Lung (tissue), 12 donors: ENCODE results near the gene MAP3K1. TPM values are rescaled to one million over a fixed set of nuclear protein-coding genes. Genes with fewer than 3 reads are reported as not detected.

Source experiments
- ATAC-seq: fragments of 200-7000 bp; cut with Tn5 transposase; one replicate; pipeline ENCODE4 v1.9.1; 2020; ENCODE audit warnings: moderate number of reproducible peaks; ENCODE audit not compliant: insufficient read depth, low FRiP score
- DNase-seq, 3 donors: peaks; one replicate each; pipeline ENCODE4 v3.0.0-alpha.2; 2013 to 2017
- H3K27ac ChIP-seq, 2 donors: one replicate each; pipeline ENCODE4 v1.5.1; 2013; ENCODE audit warnings: mild to moderate bottlenecking in 2 of 2, moderate library complexity in 2 of 2, control low read depth in 1 of 2, inconsistent platforms in 1 of 2, low read depth in 1 of 2, low read length in 1 of 2
- H3K27me3 ChIP-seq, 3 donors: one replicate each; pipeline ENCODE4 v1.5.1; 2013; ENCODE audit warnings: low read length in 2 of 3; ENCODE audit not compliant: control insufficient read depth in 3 of 3, insufficient read depth in 3 of 3
- H3K36me3 ChIP-seq, 4 donors: one replicate each; pipeline ENCODE4 v1.5.1; 2013; ENCODE audit warnings: low read length in 4 of 4, mild to moderate bottlenecking in 1 of 4, moderate library complexity in 1 of 4; ENCODE audit not compliant: control insufficient read depth in 4 of 4, insufficient read depth in 4 of 4
- H3K4me1 ChIP-seq, 5 donors: one replicate each; pipeline ENCODE4 v1.5.1; 2013; ENCODE audit warnings: low read length in 5 of 5, mild to moderate bottlenecking in 2 of 5, moderate library complexity in 1 of 5; ENCODE audit not compliant: control insufficient read depth in 5 of 5, insufficient read depth in 5 of 5
- H3K4me3 ChIP-seq: one replicate; pipeline ENCODE4 v1.5.1; 2013; ENCODE audit warnings: mild to moderate bottlenecking, control low read depth, moderate library complexity
- H3K9ac ChIP-seq, 2 donors: one replicate each; pipeline ENCODE4 v1.5.1; 2013; ENCODE audit warnings: low read length in 2 of 2, control low read depth in 1 of 2; ENCODE audit not compliant: insufficient read depth in 1 of 2
- H3K9me3 ChIP-seq, 4 donors: one replicate each; pipeline ENCODE4 v1.5.1; 2013; ENCODE audit warnings: low read length in 3 of 4, mild to moderate bottlenecking in 1 of 4, moderate library complexity in 1 of 4; ENCODE audit not compliant: control insufficient read depth in 4 of 4, insufficient read depth in 3 of 4
- WGBS, 2 donors: extraction: QIAGEN DNeasy Blood & Tissue Kit; methylation state at CpG; one replicate each; pipeline ENCODE4 v1.1.7; 2013; 5-methylcytosine and 5-hydroxymethylcytosine counted together
- polyA plus RNA-seq, 2 donors: library from polyadenylated mRNA; stranded (reverse); fragments of 200-250 nt; gene quantifications; one replicate each; pipeline ENCODE4 v1.2.1, GENCODE V29; 2013
- total RNA-seq, 2 donors: library from RNA; depleted of rRNA in 1 of 2; stranded (reverse); fragments of >200 nt in 1 of 2; gene quantifications; one replicate each; pipeline ENCODE4 v1.2.1, GENCODE V29; 2014 to 2021
- TF ChIP-seq, protein P1 (sequence below): IDR thresholded peaks from 2 replicates; pipeline ENCODE4 v1.5.1; 2012; ENCODE audit warnings: mild to moderate bottlenecking; ENCODE audit errors: control extremely low read depth, extremely low read depth
- donor health status: control.
- donor health status: control.
- donor health status: Bipolar disorder and iron deficiency.
- donor health status: healthy.
- donor health status: DM: yes; HTN: yes; CAD: no.

The MAP3K1 gene
- total and polyA plus RNA-seq, 4 donors, result 7.7 to 55.2 (median 16.0) TPM

DNA sequence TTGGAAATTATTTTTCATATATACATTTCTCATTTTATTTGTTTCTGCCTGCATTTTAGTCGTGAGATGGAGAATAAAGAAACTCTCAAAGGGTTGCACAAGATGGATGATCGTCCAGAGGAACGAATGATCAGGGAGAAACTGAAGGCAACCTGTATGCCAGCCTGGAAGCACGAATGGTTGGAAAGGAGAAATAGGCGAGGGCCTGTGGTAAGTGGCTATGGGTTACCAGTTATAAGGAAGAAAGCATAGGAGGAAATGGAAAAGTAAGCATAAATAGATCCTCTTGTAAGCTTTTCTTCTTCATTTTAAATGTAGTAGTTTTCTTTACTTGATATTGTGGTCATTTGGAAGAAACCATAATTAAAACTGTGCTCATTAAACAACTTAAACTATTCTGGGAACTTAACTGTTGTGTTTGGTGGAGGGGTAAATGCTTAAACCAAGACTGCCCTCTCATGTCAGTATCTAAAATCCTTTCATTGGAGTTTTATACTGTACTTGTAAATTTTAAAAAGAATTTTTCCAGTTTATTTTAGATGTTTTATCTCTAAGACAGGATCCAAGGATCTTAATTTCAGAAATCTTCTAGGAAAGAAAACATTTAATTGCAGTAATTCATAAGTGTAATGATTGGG is 41.3 kb downstream of the MAP3K1 start:
- Histone ChIP-seq H3K9me3 (no peaks in the 10 kb centered on the region), H3K4me3 (no peak overlapping the region), H3K36me3 (peaks cover 0 to 12% (median 5%) of the 10 kb centered on the region in 4 donors), H3K27me3 (no peaks in the 10 kb centered on the region), H3K27ac (no peak overlapping the region), H3K9ac (no peak overlapping the region), H3K4me1 (peaks cover 1 to 44% (median 16%) of the 10 kb centered on the region in 5 donors)
- WGBS, 2 donors, result 46 to 56% methylated on average over 5 of the region's 5 CpGs
- ATAC-seq (no peak), DNase-seq (peak in 1 of 3 donors; percentile 44)
- TF ChIP-seq, protein P1, sequence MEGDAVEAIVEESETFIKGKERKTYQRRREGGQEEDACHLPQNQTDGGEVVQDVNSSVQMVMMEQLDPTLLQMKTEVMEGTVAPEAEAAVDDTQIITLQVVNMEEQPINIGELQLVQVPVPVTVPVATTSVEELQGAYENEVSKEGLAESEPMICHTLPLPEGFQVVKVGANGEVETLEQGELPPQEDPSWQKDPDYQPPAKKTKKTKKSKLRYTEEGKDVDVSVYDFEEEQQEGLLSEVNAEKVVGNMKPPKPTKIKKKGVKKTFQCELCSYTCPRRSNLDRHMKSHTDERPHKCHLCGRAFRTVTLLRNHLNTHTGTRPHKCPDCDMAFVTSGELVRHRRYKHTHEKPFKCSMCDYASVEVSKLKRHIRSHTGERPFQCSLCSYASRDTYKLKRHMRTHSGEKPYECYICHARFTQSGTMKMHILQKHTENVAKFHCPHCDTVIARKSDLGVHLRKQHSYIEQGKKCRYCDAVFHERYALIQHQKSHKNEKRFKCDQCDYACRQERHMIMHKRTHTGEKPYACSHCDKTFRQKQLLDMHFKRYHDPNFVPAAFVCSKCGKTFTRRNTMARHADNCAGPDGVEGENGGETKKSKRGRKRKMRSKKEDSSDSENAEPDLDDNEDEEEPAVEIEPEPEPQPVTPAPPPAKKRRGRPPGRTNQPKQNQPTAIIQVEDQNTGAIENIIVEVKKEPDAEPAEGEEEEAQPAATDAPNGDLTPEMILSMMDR, result no peak

DNA sequence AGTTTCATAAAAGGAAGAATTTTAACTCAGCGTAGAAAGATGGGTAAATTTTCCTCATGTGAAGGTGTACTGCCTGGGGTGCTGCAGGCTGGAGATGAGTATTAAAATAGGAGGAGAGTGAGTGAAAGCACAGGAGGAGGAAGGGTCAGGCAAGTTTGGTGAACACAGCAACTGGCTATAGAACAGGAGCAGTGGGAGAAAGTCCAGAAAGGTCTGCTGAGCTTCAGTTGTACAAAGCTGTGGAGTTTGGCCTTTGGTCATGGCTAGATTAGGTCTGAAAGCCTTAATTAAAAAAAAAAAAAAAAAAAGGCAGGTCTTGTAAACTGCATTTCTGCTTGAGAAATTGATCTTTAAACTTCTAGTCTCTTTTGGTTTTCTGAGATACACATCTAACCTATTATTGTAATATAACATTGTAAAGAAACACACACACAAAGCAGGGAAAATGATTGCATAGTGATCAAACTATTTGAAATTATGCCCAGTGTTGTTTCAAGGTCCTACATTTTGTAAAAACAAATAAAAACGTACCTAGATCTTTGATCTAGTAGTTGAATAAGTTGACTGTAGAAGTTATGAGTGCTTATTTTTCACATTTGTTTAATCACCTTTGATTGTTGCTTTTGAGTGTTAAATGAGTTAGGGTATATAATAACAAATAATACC is 43.6 kb downstream of the MAP3K1 start:
- peaks cover 0 to 30% (median 7%) of the 10 kb centered on the region in 5 donors for H3K4me1 ChIP-seq
- DNase-seq (no peak), ATAC-seq (no peak)
- peaks cover 0 to 2% (median 0%) of the 10 kb centered on the region in 4 donors for H3K9me3 ChIP-seq
- H3K4me3 ChIP-seq, result no peak overlapping the region
- H3K27me3 ChIP-seq, result no peaks in the 10 kb centered on the region
- TF ChIP-seq, protein P1, result no peak
- H3K27ac ChIP-seq, result no peak overlapping the region
- no peak overlapping the region for H3K9ac ChIP-seq
- 78 to 87% methylated on average over 2 of the region's 2 CpGs for WGBS, 2 donors
- peaks cover 3 to 16% (median 9%) of the 10 kb centered on the region in 4 donors for H3K36me3 ChIP-seq

DNA sequence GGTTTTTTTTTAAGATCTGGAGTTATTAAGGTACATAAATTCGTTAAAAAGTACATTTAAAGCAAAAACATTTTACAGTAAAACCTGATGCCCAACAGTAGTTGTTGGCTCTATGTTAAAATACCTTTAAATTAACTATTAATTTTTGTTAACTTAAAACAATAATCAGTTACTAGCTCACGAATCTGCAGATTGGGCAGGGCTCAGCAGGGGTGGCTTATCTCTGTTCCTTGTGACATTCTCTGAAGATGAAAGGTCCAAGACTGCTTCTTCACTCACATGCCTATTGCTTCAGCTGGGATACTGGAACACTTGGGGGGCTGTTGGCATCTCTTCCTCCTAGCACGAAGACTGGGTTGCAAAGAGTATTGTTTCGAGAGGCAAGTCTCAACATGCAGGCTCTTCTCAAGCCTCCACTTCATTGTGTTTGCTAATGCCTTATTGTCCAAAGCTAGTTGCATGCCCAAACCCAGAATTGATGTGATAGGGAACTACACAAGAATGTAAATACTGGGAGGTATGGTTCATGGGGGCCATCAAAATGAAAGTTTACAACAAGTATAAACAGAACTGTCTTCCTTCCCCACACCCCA is 46.6 kb downstream of the MAP3K1 start:
- H3K4me1 ChIP-seq, result peaks cover 0 to 3% (median 0%) of the 10 kb centered on the region in 5 donors
- no peak for DNase-seq
- no peak overlapping the region for H3K9ac ChIP-seq
- TF ChIP-seq, protein P1, result no peak
- no peak for ATAC-seq
- WGBS, 2 donors, result 91 to 93% methylated on average over 4 of the region's 4 CpGs
- peaks cover 3 to 31% (median 16%) of the 10 kb centered on the region in 4 donors for H3K36me3 ChIP-seq
- H3K9me3 ChIP-seq, result peaks cover 0 to 2% (median 0%) of the 10 kb centered on the region in 4 donors
- no peak overlapping the region for H3K27ac ChIP-seq
- no peaks in the 10 kb centered on the region for H3K27me3 ChIP-seq
- no peak overlapping the region for H3K4me3 ChIP-seq
